ENCODE data around the gene AQP7. TPM values are rescaled to one million over a fixed set of nuclear protein-coding genes. Genes with fewer than 3 reads are reported as not detected.
"Not testable (repeated sequence)": the region's sequence is repeated elsewhere in the genome, so short reads cannot be mapped to it uniquely, and the experiment has no call there.

Gene AQP7
- total RNA-seq, 1 experiment from 2014 or later = 0.59 TPM

- H3K9me2 ChIP-seq (ENCODE audit: insufficient read depth) = no peaks in the 10 kb centered on the region
- ChIA-PET CTCF (no interaction called here), POLR2A (ENCODE audit: unreplicated experiment) (no interaction called here)
- H3K4me3 ChIP-seq = no peak overlapping the region
- no peaks in the 10 kb centered on the region for H3K36me3 ChIP-seq (ENCODE audit: low read depth)
- intact Hi-C loops (cut with micrococcal nuclease; ENCODE audit: unreplicated experiment) = no loop called here
- H2AFZ ChIP-seq = no peak overlapping the region
- no peak for DNase-seq
- no peaks in the 10 kb centered on the region for H3K27me3 ChIP-seq (ENCODE audit: insufficient read depth, low read depth)
- no peaks in the 10 kb centered on the region for H3K79me2 ChIP-seq (ENCODE audit: low read depth)
- H3K4me2 ChIP-seq = no peak overlapping the region
- no peaks in the 10 kb centered on the region for H3K9me3 ChIP-seq (ENCODE audit: insufficient read depth, low read depth)
- no peak for TF ChIP-seq EZH2 (IDR thresholded peaks at IDR 0.05; ENCODE audit: low read depth)
- no peak for TF ChIP-seq CTCF (conservative IDR thresholded peaks at IDR 0.05)
- no peak overlapping the region for H3K27ac ChIP-seq
- H3K4me1 ChIP-seq (replicated peaks; ENCODE audit: insufficient read depth) = no peaks in the 10 kb centered on the region
- H3F3A ChIP-seq (ENCODE audit: insufficient read depth, low read depth) = no peaks in the 10 kb centered on the region
- H4K20me1 ChIP-seq (ENCODE audit: insufficient read depth) = no peaks in the 10 kb centered on the region
- BruUV-seq (replicated peaks) = no TSS peak
Observed at GRCh38 chr9:33366979-33367480, 35.3 kb downstream of the AQP7 start.

- not testable (repeated sequence) for BruUV-seq (replicated peaks); H3K36me3 ChIP-seq (ENCODE audit: low read depth)
Observed at GRCh38 chr9:33364814-33365213, 37.6 kb downstream of the AQP7 start.

GRCh38 chr9:33364127-33364526 is 38.2 kb downstream of the AQP7 start:
- Histone ChIP-seq H3K4me1 (replicated peaks; ENCODE audit: insufficient read depth) (no peaks in the 10 kb centered on the region), H3K79me2 (ENCODE audit: low read depth) (no peaks in the 10 kb centered on the region), H3F3A (ENCODE audit: insufficient read depth, low read depth) (no peaks in the 10 kb centered on the region), H3K9me2 (ENCODE audit: insufficient read depth) (no peaks in the 10 kb centered on the region), H4K20me1 (ENCODE audit: insufficient read depth) (no peaks in the 10 kb centered on the region), H3K4me3 (no peak overlapping the region), H3K36me3 (ENCODE audit: low read depth) (no peaks in the 10 kb centered on the region), H3K27me3 (ENCODE audit: insufficient read depth, low read depth) (no peaks in the 10 kb centered on the region), H3K27ac (no peak overlapping the region), H3K4me2 (no peak overlapping the region), H3K9me3 (ENCODE audit: insufficient read depth, low read depth) (no peaks in the 10 kb centered on the region), H2AFZ (no peak overlapping the region)
- DNase-seq = no peak
- TF ChIP-seq EZH2 (IDR thresholded peaks at IDR 0.05; ENCODE audit: low read depth) (no peak), CTCF (conservative IDR thresholded peaks at IDR 0.05) (no peak)
- BruUV-seq (replicated peaks) = no TSS peak
- ChIA-PET POLR2A (ENCODE audit: unreplicated experiment) (no interaction called here), CTCF (no interaction called here)
- intact Hi-C loops (cut with micrococcal nuclease; ENCODE audit: unreplicated experiment) = no loop called here

More at GRCh38 chr9:33364814-33365213, 37.6 kb downstream of the AQP7 start:
- H3K9me3 ChIP-seq (ENCODE audit: insufficient read depth, low read depth); H3K4me2 ChIP-seq; H2AFZ ChIP-seq; CTCF ChIA-PET; H3K4me1 ChIP-seq (replicated peaks; ENCODE audit: insufficient read depth); H3K9me2 ChIP-seq (ENCODE audit: insufficient read depth); intact Hi-C loops (cut with micrococcal nuclease; ENCODE audit: unreplicated experiment); H3K27me3 ChIP-seq (ENCODE audit: insufficient read depth, low read depth); H3K27ac ChIP-seq; H4K20me1 ChIP-seq (ENCODE audit: insufficient read depth); H3F3A ChIP-seq (ENCODE audit: insufficient read depth, low read depth); H3K4me3 ChIP-seq; DNase-seq; H3K79me2 ChIP-seq (ENCODE audit: low read depth): not testable (repeated sequence)
- POLR2A ChIA-PET (ENCODE audit: unreplicated experiment) = interaction anchor here (0.6 kb wide), 1 partner anchor 110 kb away, joined by 4 read pairs; no protein-coding TSS in a partner anchor

GRCh38 chr9:33358641-33359040 is 43.7 kb downstream of the AQP7 start:
- H3K79me2 ChIP-seq (ENCODE audit: low read depth); H4K20me1 ChIP-seq (ENCODE audit: insufficient read depth); H3K4me3 ChIP-seq; H3K9me3 ChIP-seq (ENCODE audit: insufficient read depth, low read depth); H3K4me1 ChIP-seq (replicated peaks; ENCODE audit: insufficient read depth); intact Hi-C loops (cut with micrococcal nuclease; ENCODE audit: unreplicated experiment); POLR2A ChIA-PET (ENCODE audit: unreplicated experiment); DNase-seq; H3K4me2 ChIP-seq; H3K27ac ChIP-seq; H3K36me3 ChIP-seq (ENCODE audit: low read depth); H2AFZ ChIP-seq; BruUV-seq (replicated peaks); H3K9me2 ChIP-seq (ENCODE audit: insufficient read depth); H3F3A ChIP-seq (ENCODE audit: insufficient read depth, low read depth); H3K27me3 ChIP-seq (ENCODE audit: insufficient read depth, low read depth); CTCF ChIA-PET: not testable (repeated sequence)
